CD4-positive, alpha-beta T cell treated with Interleukin-4 for 1 hour (primary cell): ENCODE measurements around the gene CCDC7.
A peak's percentile ranks its signal among the peaks of the same experiment; 100 is the strongest.
"Not testable (repeated sequence)": the region's sequence is repeated elsewhere in the genome, so short reads cannot be mapped to it uniquely, and the experiment has no call there.

Experiments used
- DNase-seq, 2 donors: peaks; one replicate each; pipeline ENCODE4 v3.0.0-alpha.2; 2020 to 2022

CCDC7 gene

GRCh38 chr10:32445740-32446535, at the start of gene CCDC7:
Gene CCDC7, plus strand, starts transcription at chr10:32446140. Its CDS starts 5,503 bp downstream, at chr10:32451643.
- DNase-seq, result peak; percentile 85 to 88

GRCh38 chr10:32397163-32397562, 48.8 kb upstream of the CCDC7 start:
- not testable (repeated sequence) for DNase-seq

GRCh38 chr10:32399720-32400119, 46.2 kb upstream of the CCDC7 start:
- not testable (repeated sequence) for DNase-seq

GRCh38 chr10:32400961-32401360, 45.0 kb upstream of the CCDC7 start:
- DNase-seq, result no peak

- DNase-seq, result no peak
Measured at GRCh38 chr10:32402499-32402898, 43.4 kb upstream of the CCDC7 start.

GRCh38 chr10:32403091-32403490, 42.8 kb upstream of the CCDC7 start:
- DNase-seq, result no peak

GRCh38 chr10:32408690-32409089, 37.2 kb upstream of the CCDC7 start:
- DNase-seq, result no peak

GRCh38 chr10:32409741-32410140, 36.2 kb upstream of the CCDC7 start:
- DNase-seq, result no peak

- DNase-seq, result no peak
Measured at GRCh38 chr10:32410569-32410968, 35.4 kb upstream of the CCDC7 start.

GRCh38 chr10:32411797-32412498, 34.0 kb upstream of the CCDC7 start:
- no peak for DNase-seq

- DNase-seq, result no peak
Measured at GRCh38 chr10:32412499-32412853, 33.5 kb upstream of the CCDC7 start.

GRCh38 chr10:32413513-32413912, 32.4 kb upstream of the CCDC7 start:
- peak in 1 of 2 donors; percentile 5 for DNase-seq

- no peak for DNase-seq
Measured at GRCh38 chr10:32415361-32415760, 30.6 kb upstream of the CCDC7 start.

GRCh38 chr10:32417911-32418547, 27.9 kb upstream of the CCDC7 start:
- DNase-seq, result no peak

- no peak for DNase-seq
Measured at GRCh38 chr10:32418572-32418971, 27.4 kb upstream of the CCDC7 start.

- no peak for DNase-seq
Measured at GRCh38 chr10:32419615-32420014, 26.3 kb upstream of the CCDC7 start.

GRCh38 chr10:32426186-32426585, 19.8 kb upstream of the CCDC7 start:
- DNase-seq, result no peak

GRCh38 chr10:32433542-32433941, 12.4 kb upstream of the CCDC7 start:
- no peak for DNase-seq

- no peak for DNase-seq
Measured at GRCh38 chr10:32436215-32436614, 9.7 kb upstream of the CCDC7 start.

GRCh38 chr10:32437334-32437733, 8.6 kb upstream of the CCDC7 start:
- DNase-seq, result no peak

GRCh38 chr10:32445036-32445435, 904 bp upstream of the CCDC7 start:
- DNase-seq, result no peak

- peak in 1 of 2 donors; percentile 17 for DNase-seq
Measured at GRCh38 chr10:32446536-32447406, 831 bp downstream of the CCDC7 start.

- DNase-seq, result no peak
Measured at GRCh38 chr10:32454148-32454547, 8.2 kb downstream of the CCDC7 start.
